Tibial artery (tissue), 4 donors: Measurements from ENCODE around the gene VTCN1.

ENCODE experiments used
- DNase-seq, 2 donors: peaks; one replicate each; pipeline ENCODE4 v3.0.0-alpha.2; 2019
- H3K27ac ChIP-seq, 2 donors: fragments of 200-600 bp; sonication (generic) in 1 of 2; 1 replicate in 1 of 2; 2 replicates in 1 of 2; pipeline ENCODE4 v1.5.1; 2018 to 2019; ENCODE audit warnings: mild to moderate bottlenecking in 1 of 2
- H3K27me3 ChIP-seq, 2 donors: fragments of 200-600 bp; sonication (generic) in 1 of 2; one replicate each; pipeline versions ENCODE4 v1.5.1 to v1.6.0; 2016 to 2019
- H3K36me3 ChIP-seq, 3 donors: fragments of 200-600 bp; sonication (generic) in 2 of 3; one replicate each; pipeline ENCODE4 v1.5.1; 2016 to 2019; ENCODE audit warnings: mild to moderate bottlenecking in 2 of 3
- H3K4me1 ChIP-seq, 4 donors: fragments of 200-600 bp; sonication (generic) in 2 of 4; 1 replicate in 3 of 4; 2 replicates in 1 of 4; pipeline ENCODE4 v1.5.1; 2016 to 2019
- H3K4me3 ChIP-seq, 2 donors: fragments of 200-600 bp; sonication (generic) in 1 of 2; 1 replicate in 1 of 2; 2 replicates in 1 of 2; pipeline ENCODE4 v1.5.1; 2018 to 2019; ENCODE audit warnings: mild to moderate bottlenecking in 2 of 2
- H3K9me3 ChIP-seq, 3 donors: fragments of 200-600 bp; sonication (generic) in 1 of 3; one replicate each; pipeline ENCODE4 v1.5.1; 2016 to 2019
- CTCF ChIP-seq, 2 experiments: fragments of 200-600 bp in 1 of 2; fragments of 450-650 bp in 1 of 2; IDR thresholded peaks; one replicate each; pipeline ENCODE4 v1.5.1; 2017 to 2019; ENCODE audit warnings: antibody characterized with exemption in 2 of 2, mild to moderate bottlenecking in 1 of 2, moderate library complexity in 1 of 2
- intact Hi-C: fragments of 100-400 bp; cut with DNase I; formaldehyde crosslinking; loops from one replicate; pipeline ENCODE4 v1.15.0; 2023; ENCODE audit warnings: low total_unique reads

VTCN1 gene

GRCh38 chr1:117143871-117144270, 66.9 kb downstream of the VTCN1 start:
- Histone ChIP-seq H3K4me3 (no peak overlapping the region), H3K9me3 (no peaks in the 10 kb centered on the region), H3K27ac (no peak overlapping the region), H3K27me3 (peaks cover 0 to 4% of the 10 kb centered on the region in 2 donors), H3K36me3 (no peaks in the 10 kb centered on the region), H3K4me1 (no peaks in the 10 kb centered on the region)
- intact Hi-C loops = no loop called here
- TF ChIP-seq CTCF (IDR thresholded peaks at IDR 0.05) = no peak
- DNase-seq = no peak

- H3K4me3 ChIP-seq = no peak overlapping the region
- H3K27ac ChIP-seq = no peak overlapping the region
- H3K4me1 ChIP-seq = no peaks in the 10 kb centered on the region
- TF ChIP-seq CTCF (IDR thresholded peaks at IDR 0.05) = no peak
- H3K9me3 ChIP-seq = no peaks in the 10 kb centered on the region
- no peak for DNase-seq
- peaks cover 0 to 4% of the 10 kb centered on the region in 2 donors for H3K27me3 ChIP-seq
- intact Hi-C loops = no loop called here
- H3K36me3 ChIP-seq = no peaks in the 10 kb centered on the region
Observed at GRCh38 chr1:117143172-117143571, 67.6 kb downstream of the VTCN1 start.

GRCh38 chr1:117142200-117142599, 68.5 kb downstream of the VTCN1 start:
- Histone ChIP-seq H3K27ac (no peak overlapping the region), H3K9me3 (no peaks in the 10 kb centered on the region), H3K4me1 (no peaks in the 10 kb centered on the region), H3K27me3 (peaks cover 0 to 4% of the 10 kb centered on the region in 2 donors), H3K36me3 (no peaks in the 10 kb centered on the region), H3K4me3 (no peak overlapping the region)
- DNase-seq = no peak
- TF ChIP-seq CTCF (IDR thresholded peaks at IDR 0.05) = no peak
- intact Hi-C loops = no loop called here

- no peak for DNase-seq
- no peak for TF ChIP-seq CTCF (IDR thresholded peaks at IDR 0.05)
- no peaks in the 10 kb centered on the region for H3K36me3 ChIP-seq
Observed at GRCh38 chr1:117138561-117138960, 72.2 kb downstream of the VTCN1 start.

GRCh38 chr1:117138106-117138505, 72.6 kb downstream of the VTCN1 start:
- Histone ChIP-seq H3K27ac (no peak overlapping the region), H3K9me3 (no peaks in the 10 kb centered on the region), H3K27me3 (no peaks in the 10 kb centered on the region), H3K4me3 (no peak overlapping the region), H3K4me1 (no peaks in the 10 kb centered on the region), H3K36me3 (no peaks in the 10 kb centered on the region)
- intact Hi-C loops = no loop called here
- no peak for DNase-seq
- TF ChIP-seq CTCF (IDR thresholded peaks at IDR 0.05) = no peak

More at GRCh38 chr1:117138561-117138960, 72.2 kb downstream of the VTCN1 start:
- Histone ChIP-seq H3K9me3 (no peaks in the 10 kb centered on the region), H3K4me3 (no peak overlapping the region), H3K4me1 (no peaks in the 10 kb centered on the region), H3K27me3 (no peaks in the 10 kb centered on the region), H3K27ac (no peak overlapping the region)
- intact Hi-C loops = no loop called here

GRCh38 chr1:117137281-117137855, 73.4 kb downstream of the VTCN1 start:
- Histone ChIP-seq H3K36me3 (no peaks in the 10 kb centered on the region), H3K4me1 (no peaks in the 10 kb centered on the region), H3K4me3 (no peak overlapping the region), H3K9me3 (no peaks in the 10 kb centered on the region), H3K27me3 (no peaks in the 10 kb centered on the region), H3K27ac (no peak overlapping the region)
- DNase-seq = no peak
- no peak for TF ChIP-seq CTCF (IDR thresholded peaks at IDR 0.05)
- intact Hi-C loops = no loop called here
